Panc1 (cell line): ENCODE measurements around the gene ARHGEF28.
A peak's percentile ranks its signal among the peaks of the same experiment; 100 is the strongest.

Experiments used
- TF ChIP-seq, protein P1 (sequence below), 2 experiments: IDR thresholded peaks; 2 replicates each; pipeline ENCODE4 v1.6.1; 2011 to 2012; ENCODE audit warnings: low read depth in 2 of 2, control low read depth in 1 of 2, low read length in 1 of 2, mild to moderate bottlenecking in 1 of 2, moderate library complexity in 1 of 2; ENCODE audit not compliant: insufficient read depth in 1 of 2
- TF ChIP-seq, protein P2 (sequence below): fragments of 450-650 bp; IDR thresholded peaks from 2 replicates; pipeline ENCODE4 v1.5.1; 2017; ENCODE audit warnings: mild to moderate bottlenecking

DNA sequence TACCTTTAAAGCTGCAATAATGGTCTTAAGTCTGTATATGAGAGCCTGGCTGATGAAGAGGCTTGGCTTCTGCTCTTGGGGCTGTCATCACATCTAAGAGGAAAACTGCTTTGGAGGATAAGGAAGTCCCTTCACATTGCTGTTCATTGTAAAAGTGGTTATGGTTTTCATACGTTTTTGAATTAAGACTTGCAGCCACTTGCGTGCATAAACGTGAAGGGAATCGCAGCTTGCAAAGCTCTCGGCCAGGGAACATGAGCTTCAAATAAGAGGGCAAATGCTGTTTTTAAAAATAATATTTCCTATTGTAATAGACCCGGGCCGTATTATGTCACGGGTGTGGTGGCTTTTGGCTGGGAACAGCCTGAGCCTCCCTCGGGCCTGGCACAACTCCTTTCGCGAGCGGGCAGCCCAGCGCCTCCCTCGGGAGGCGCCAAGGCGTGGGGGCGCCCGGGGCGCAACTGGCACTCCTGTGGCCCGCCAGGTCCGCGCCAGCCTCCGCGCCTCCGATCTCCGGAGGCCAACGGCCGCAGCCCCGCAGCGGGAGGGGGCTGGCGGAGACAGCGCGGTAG is 538 bp upstream of the ARHGEF28 start:
- TF ChIP-seq, protein P1, sequence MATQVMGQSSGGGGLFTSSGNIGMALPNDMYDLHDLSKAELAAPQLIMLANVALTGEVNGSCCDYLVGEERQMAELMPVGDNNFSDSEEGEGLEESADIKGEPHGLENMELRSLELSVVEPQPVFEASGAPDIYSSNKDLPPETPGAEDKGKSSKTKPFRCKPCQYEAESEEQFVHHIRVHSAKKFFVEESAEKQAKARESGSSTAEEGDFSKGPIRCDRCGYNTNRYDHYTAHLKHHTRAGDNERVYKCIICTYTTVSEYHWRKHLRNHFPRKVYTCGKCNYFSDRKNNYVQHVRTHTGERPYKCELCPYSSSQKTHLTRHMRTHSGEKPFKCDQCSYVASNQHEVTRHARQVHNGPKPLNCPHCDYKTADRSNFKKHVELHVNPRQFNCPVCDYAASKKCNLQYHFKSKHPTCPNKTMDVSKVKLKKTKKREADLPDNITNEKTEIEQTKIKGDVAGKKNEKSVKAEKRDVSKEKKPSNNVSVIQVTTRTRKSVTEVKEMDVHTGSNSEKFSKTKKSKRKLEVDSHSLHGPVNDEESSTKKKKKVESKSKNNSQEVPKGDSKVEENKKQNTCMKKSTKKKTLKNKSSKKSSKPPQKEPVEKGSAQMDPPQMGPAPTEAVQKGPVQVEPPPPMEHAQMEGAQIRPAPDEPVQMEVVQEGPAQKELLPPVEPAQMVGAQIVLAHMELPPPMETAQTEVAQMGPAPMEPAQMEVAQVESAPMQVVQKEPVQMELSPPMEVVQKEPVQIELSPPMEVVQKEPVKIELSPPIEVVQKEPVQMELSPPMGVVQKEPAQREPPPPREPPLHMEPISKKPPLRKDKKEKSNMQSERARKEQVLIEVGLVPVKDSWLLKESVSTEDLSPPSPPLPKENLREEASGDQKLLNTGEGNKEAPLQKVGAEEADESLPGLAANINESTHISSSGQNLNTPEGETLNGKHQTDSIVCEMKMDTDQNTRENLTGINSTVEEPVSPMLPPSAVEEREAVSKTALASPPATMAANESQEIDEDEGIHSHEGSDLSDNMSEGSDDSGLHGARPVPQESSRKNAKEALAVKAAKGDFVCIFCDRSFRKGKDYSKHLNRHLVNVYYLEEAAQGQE (IDR thresholded peaks at IDR 0.05; ENCODE audit: insufficient read depth in 1 of 2, low read depth in 2 of 2, low read length in 1 of 2) = no peak
- TF ChIP-seq, protein P2, sequence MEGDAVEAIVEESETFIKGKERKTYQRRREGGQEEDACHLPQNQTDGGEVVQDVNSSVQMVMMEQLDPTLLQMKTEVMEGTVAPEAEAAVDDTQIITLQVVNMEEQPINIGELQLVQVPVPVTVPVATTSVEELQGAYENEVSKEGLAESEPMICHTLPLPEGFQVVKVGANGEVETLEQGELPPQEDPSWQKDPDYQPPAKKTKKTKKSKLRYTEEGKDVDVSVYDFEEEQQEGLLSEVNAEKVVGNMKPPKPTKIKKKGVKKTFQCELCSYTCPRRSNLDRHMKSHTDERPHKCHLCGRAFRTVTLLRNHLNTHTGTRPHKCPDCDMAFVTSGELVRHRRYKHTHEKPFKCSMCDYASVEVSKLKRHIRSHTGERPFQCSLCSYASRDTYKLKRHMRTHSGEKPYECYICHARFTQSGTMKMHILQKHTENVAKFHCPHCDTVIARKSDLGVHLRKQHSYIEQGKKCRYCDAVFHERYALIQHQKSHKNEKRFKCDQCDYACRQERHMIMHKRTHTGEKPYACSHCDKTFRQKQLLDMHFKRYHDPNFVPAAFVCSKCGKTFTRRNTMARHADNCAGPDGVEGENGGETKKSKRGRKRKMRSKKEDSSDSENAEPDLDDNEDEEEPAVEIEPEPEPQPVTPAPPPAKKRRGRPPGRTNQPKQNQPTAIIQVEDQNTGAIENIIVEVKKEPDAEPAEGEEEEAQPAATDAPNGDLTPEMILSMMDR = peak; percentile 25; the same call in 1 of the 2 replicates
